SW480 (cell line): Measurements from ENCODE around the gene RPS6KL1.
"Not testable (repeated sequence)": the region's sequence is repeated elsewhere in the genome, so short reads cannot be mapped to it uniquely, and the experiment has no call there.

ENCODE experiments used
- DNase-seq: peaks from one replicate; pipeline ENCODE4 v3.0.0-alpha.2; 2016; ENCODE audit warnings: low spot score

Gene RPS6KL1

GRCh38 chr14:74936151-74936550 is 13.1 kb upstream of the RPS6KL1 start:
- DNase-seq: no peak

- no peak for DNase-seq
Measured at GRCh38 chr14:74935360-74935680, 12.3 kb upstream of the RPS6KL1 start.

GRCh38 chr14:74934476-74935359 is 11.7 kb upstream of the RPS6KL1 start:
- DNase-seq: no peak

- DNase-seq: no peak
Measured at GRCh38 chr14:74934041-74934440, 11.0 kb upstream of the RPS6KL1 start.

GRCh38 chr14:74932936-74933335 is 9.9 kb upstream of the RPS6KL1 start:
- not testable (repeated sequence) for DNase-seq

- no peak for DNase-seq
Measured at GRCh38 chr14:74932401-74932901, 9.4 kb upstream of the RPS6KL1 start.

- DNase-seq: not testable (repeated sequence)
Measured at GRCh38 chr14:74931744-74932143, 8.7 kb upstream of the RPS6KL1 start.

- DNase-seq: no peak
Measured at GRCh38 chr14:74929242-74929641, 6.2 kb upstream of the RPS6KL1 start.

- DNase-seq: no peak
Measured at GRCh38 chr14:74927225-74927624, 4.2 kb upstream of the RPS6KL1 start.

- no peak for DNase-seq
Measured at GRCh38 chr14:74924061-74924460, 1.0 kb upstream of the RPS6KL1 start.

GRCh38 chr14:74921987-74922751 is 891 bp downstream of the RPS6KL1 start:
- DNase-seq: no peak

GRCh38 chr14:74921053-74921620 is 1.9 kb downstream of the RPS6KL1 start:
- DNase-seq: no peak

- no peak for DNase-seq
Measured at GRCh38 chr14:74920281-74920680, 2.8 kb downstream of the RPS6KL1 start.

GRCh38 chr14:74919421-74920165 is 3.5 kb downstream of the RPS6KL1 start:
- no peak for DNase-seq

- DNase-seq: no peak
Measured at GRCh38 chr14:74918380-74918779, 4.7 kb downstream of the RPS6KL1 start.

- no peak for DNase-seq
Measured at GRCh38 chr14:74917646-74918081, 5.4 kb downstream of the RPS6KL1 start.

GRCh38 chr14:74917178-74917543 is 5.9 kb downstream of the RPS6KL1 start:
- DNase-seq: no peak

- no peak for DNase-seq
Measured at GRCh38 chr14:74915826-74916225, 7.2 kb downstream of the RPS6KL1 start.

GRCh38 chr14:74915426-74915825 is 7.6 kb downstream of the RPS6KL1 start:
- no peak for DNase-seq

- peak; percentile 56 for DNase-seq
Measured at GRCh38 chr14:74913986-74914573, 9.0 kb downstream of the RPS6KL1 start.

GRCh38 chr14:74913393-74913910 is 9.6 kb downstream of the RPS6KL1 start:
- DNase-seq: no peak
